CD4-positive, alpha-beta T cell treated with Interleukin-2 at 100 ng/mL for 4 hours (primary cell): ENCODE results near the gene TEX2.
A peak's percentile ranks its signal among the peaks of the same experiment; 100 is the strongest.

Source experiments
- DNase-seq: peaks from one replicate; pipeline ENCODE4 v3.0.0-alpha.2; 2020; ENCODE audit warnings: low spot score

The TEX2 gene, protein sequence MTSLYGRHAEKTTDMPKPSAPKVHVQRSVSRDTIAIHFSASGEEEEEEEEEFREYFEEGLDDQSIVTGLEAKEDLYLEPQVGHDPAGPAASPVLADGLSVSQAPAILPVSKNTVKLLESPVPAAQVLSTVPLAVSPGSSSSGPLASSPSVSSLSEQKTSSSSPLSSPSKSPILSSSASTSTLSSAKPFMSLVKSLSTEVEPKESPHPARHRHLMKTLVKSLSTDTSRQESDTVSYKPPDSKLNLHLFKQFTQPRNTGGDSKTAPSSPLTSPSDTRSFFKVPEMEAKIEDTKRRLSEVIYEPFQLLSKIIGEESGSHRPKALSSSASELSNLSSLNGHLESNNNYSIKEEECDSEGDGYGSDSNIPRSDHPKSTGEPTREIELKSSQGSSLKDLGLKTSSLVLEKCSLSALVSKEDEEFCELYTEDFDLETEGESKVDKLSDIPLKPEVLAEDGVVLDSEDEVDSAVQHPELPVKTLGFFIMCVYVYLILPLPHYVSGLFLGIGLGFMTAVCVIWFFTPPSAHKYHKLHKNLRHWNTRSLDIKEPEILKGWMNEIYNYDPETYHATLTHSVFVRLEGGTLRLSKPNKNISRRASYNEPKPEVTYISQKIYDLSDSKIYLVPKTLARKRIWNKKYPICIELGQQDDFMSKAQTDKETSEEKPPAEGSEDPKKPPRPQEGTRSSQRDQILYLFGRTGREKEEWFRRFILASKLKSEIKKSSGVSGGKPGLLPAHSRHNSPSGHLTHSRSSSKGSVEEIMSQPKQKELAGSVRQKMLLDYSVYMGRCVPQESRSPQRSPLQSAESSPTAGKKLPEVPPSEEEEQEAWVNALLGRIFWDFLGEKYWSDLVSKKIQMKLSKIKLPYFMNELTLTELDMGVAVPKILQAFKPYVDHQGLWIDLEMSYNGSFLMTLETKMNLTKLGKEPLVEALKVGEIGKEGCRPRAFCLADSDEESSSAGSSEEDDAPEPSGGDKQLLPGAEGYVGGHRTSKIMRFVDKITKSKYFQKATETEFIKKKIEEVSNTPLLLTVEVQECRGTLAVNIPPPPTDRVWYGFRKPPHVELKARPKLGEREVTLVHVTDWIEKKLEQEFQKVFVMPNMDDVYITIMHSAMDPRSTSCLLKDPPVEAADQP

DNA sequence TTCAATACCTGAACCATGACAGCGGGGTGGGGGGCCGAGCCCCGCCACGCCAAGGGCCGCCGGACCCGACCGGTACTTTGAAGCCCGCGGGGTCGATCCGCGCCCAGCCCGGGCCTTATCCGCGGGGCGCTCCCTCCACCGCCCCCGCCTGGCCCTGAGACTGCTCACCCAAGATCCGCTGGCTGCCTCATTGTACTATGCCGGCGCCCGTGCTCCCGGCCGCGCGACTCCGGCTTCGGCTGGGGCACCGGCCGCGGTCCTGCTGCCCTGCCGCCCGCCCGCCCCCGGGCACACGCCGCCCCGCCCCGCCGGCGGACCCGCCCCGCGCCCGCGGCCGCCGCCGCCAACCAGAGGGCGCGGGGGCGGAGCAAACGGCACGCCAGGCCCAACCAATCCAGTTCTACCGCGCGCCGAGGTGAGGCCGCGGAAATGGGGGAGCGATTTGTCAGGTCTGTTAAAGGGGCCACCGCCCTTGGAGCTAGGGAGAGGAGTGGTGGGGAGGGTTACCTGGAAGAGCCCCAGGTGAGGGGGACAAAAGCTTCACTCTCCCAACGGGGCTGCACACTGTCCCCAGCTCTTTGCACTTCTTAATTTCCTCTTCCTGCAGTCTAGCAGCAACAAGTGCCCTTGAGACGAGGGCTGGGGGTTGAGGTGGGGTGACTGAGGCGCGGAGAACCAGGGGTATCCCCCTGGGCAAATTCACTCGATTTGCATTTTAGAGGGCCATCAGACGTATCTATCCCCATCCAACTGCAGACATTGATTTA is at the start of gene TEX2:
Gene TEX2, minus strand, starts transcription at position 261 of the 767 bp plus-strand sequence. CDS start 49,043 bp downstream, outside the sequence.
- peak; percentile 87 for DNase-seq

DNA sequence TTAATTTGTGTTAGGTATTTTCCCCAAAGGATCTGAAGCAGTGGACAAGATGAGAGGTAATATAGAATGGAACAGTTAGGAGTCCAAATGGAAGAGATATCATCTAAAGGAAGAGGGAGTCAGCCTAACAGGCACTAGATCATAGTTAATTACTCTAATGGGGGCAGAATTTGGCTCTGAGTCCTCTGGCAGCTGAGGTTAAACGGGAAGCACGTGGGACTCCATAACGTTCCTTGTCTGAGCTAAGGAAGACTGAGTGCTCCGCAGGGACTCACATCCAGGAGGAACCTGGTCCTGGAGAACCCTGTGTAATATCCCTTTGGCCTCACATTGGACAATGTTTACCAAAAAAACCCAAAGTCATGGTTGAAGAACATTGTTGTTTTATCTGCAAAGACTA is 46.6 kb upstream of the TEX2 start:
- no peak for DNase-seq

DNA sequence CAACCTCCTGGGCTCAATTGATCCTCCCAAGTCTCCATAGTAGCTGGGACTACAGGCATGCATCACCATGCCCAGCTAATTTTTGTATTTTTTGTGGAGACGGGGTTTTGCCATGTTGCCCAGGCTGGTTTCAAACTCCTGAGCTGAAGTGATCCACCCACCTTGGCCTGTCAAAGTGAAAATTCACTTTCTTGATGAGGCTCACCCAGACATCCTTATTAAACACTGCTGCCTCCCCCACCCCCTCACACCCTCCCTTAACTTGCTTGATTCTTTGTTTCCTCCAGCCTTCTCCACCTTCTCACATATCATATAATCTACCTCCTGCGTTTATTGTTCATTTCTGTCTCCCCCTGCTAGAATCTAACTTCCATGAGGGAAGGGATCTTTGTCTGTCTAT is 46.0 kb upstream of the TEX2 start:
- no peak for DNase-seq

DNA sequence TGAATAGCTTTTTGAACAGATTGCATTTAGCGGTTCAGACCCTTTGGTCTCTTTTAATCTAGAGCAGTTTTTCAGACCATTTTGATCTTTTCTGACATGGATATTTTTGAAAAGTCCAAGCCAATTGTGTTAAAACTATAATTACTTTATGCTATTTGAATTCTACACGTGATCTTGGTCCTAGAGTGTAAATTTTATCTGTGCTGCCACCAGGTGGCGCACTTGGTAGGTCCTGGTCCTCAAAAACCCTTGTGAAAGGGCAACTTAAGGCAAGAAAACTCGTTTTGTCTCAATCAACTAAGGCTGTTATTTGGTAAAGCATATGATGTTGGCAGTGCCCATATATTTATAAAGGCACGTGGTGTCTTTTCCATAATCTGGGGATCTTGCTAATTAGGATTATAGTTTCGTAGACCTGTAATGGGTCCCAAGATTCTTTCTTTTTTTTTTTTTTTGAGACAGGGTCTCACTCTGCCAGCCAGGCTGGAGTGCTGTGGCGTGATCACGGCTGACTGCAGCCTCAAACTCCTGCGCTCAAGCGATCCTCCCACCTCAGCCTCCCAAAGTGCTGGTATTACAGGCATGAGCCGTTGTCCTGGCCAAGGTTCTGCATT is 43.9 kb upstream of the TEX2 start:
- DNase-seq = peak; percentile 69

DNA sequence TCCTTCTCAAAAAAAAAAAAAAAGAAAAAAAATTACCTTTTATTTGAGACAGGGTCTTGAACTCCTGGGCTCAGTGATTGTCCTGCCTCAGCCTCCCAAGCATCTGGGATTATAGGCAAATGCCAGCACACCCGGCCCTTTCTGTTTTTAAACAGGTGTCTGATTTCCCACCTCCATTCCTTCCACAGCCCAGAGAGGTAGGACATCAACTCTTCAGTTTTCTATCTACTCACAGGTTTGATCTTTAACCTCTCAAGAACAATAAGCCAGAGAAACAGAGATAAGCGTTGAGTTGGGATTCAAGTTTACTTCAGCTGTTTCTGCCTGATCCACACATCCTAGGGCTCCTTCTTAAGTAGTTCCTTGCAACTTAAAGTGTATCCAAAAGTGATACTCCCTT is 41.5 kb upstream of the TEX2 start:
- no peak for DNase-seq

DNA sequence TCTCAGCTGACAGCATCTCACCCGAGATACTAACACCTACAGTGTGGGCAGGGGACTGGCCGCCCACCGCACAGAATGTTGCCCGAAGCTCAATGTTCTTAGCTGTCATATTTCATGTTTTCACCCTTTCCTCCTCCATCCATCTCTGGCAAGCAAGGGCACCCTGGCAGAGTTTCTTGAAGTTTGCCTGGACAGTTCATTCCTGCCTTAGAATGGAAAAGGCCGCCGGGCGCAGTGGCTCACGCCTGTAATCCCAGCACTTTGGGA is 37.6 kb upstream of the TEX2 start:
- no peak for DNase-seq

DNA sequence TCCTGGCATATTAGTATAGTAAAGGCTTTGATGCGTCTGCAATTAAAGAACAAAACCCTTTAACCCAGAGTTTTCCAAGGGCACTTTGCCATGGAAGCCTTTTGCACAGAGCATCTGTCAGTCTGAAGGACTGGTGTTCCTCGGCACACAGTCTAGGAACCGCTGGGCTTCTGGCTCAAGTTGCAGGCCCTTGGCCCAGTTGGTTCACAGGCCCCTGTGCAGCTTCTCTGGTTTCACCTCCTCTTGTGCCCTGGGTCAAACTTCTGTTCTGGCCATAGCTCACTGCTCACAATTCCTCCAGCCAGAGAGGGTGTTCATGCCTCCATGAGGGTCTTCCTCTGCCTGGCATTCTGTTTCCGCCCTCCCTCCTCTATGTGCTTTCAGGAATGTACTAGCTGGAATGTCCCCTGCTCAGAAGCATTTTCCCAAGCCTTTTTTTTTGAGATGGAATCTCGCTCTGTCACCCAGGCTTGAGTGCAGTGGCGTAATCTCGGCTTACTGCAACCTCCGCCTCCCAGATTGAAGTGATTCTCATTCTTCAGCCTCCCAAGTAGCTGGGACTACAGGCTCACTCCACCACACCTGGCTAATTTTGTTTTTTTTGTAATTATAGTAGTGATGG is 34.5 kb upstream of the TEX2 start:
- no peak for DNase-seq

DNA sequence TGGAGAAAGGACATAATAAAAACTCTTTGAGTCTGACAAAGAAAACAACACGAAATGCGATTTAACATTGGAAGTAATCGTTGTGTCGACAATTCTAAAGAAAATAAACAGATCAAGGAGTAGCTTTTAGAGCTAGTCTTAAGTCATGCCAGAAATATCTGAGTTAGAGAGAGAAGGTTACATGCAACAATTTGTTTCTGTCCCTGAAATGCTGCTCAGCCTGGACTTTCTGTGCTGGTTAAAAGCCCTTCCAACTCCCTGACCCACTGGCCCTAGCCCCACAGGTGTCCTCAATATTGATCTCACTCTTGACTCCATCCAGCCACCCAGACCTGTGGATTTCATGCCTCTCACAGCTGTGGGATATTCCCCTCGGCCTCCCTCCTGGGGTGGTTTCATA is 33.2 kb upstream of the TEX2 start:
- no peak for DNase-seq

DNA sequence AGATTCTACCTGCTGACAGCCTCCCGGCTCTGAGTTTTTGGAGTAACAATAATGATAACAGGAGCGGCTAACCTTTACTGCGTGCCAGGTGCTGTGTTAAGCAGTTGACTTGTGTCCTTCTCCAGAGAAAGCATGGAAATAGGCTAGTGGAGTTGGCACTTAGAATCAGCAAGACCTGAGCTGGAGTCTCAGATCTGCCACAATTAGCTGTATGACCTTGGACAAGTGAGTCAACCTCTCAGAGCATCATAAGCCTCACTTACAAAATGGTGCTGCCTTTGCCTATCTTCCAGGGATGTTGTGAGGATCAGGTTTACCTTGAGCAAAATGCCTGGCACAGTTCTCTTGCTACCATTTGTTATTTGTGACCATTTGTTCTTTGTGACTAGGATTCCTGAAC is 32.1 kb upstream of the TEX2 start:
- no peak for DNase-seq

DNA sequence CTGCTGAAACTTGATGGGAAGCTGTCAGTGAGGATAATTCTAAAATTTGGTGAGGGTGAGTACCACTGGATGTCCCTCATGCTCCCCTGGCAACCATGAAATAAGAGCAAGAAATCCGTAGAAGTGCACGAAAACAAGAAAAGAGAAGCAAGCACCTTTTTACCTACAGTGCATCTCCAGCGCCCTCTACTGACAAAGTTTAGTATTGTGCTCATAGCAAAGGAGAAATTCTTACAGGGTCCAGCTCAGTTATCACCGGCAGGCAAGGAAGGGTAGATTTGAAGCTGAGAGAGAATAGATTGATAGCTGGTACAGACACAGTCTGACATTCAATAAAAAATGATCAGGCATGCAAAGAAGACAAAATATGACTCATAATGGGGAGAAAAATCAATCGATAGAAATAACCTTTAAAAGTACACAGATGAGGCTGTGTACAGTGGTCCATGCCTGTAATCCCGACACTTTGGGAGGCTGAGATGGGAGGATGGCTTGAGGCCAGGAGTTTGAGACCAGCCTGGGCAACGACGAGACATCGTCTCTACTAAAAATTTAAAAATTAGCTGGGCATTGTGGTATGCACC is 28.3 kb upstream of the TEX2 start:
- no peak for DNase-seq

DNA sequence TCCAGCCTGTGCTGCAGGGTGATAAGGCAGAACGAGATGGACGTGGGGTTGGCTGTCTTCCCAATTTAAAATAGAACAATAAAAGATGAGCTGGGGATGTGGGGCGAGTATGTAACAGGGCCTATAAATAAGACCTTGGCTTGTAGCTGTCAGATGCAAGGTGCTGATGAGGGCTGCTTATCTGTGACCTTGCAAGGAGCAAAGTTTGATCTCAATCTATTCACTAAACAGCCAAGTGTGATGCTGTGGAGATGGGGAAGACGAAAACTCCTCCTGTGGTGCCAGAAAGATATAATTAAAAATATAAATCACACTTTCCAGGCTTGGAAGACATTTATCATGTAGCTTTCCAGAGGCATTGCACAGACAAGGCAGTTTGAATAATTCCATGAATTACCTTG is 26.7 kb upstream of the TEX2 start:
- DNase-seq = no peak

DNA sequence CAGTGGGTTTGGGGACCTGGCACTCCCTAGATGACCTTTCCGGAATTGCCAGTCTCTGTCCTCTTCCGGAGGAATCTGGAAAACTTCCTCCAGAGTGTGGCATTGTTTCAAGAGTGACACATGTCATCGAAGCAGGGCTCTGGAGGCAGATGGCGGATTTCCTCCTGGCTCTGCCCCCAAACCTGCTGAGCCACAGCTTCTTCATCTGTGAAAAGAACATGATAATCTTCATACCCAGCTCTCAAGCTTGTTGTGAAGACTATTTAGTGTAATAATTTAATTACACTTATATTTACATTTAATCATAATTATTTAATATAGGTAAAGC is 19.7 kb upstream of the TEX2 start:
- DNase-seq = no peak

DNA sequence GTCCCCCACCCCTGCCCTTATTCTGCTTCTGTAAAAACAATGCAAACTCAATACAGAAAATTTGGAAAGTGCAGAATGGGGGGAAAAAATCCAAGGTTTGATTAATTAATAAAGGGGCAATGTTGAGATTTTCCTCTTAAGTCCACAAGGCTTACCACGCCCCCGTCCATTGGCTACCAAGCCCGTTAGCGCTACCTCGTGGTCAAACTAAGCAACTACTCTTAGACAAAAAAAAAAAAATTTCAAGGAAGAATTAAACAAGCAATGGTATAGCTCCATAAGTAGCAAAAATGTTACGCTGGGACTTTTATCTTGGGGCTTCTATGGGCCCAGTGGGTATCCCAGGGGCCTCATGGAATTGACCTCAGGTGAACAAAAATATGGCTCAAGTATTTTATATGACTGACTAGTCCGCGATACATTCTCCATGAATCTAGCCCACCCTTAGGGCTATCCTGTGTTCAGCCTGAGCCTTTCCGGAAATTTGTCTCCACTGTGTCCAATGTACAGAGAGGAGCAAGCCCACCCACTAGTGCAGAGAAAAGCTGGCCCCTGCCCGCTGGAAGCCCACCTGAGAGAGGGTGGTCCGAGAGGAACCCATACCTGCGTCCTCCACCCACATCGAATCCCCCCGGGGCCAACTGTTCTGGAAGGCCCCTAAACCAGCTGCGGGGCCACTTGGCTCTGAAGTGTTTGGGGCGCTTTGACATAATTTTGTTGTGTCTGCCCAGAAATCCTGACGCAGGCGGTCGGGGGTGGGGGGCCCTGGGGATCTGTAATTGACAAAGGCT is 19.1 kb upstream of the TEX2 start:
- DNase-seq = peak; percentile 39

DNA sequence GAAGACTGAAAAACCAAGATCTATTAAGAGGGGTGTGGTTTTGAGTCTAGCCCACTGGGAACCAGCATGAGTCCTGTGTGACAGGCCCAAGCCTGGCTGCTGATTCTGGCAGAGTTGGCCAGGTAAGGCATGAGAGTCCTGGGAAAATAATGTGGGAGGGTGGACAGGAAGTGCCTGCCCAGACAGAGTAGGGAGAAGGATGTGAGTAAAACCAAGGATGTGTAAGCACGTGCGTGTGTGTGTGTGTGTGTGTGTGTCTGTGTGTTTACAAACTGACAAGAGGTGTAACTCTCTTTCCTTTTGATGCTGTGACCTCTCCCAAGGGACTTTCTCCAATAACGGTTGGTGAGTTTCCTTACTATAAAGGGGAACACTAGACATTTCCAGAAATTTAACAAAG is 15.6 kb upstream of the TEX2 start:
- DNase-seq = no peak

DNA sequence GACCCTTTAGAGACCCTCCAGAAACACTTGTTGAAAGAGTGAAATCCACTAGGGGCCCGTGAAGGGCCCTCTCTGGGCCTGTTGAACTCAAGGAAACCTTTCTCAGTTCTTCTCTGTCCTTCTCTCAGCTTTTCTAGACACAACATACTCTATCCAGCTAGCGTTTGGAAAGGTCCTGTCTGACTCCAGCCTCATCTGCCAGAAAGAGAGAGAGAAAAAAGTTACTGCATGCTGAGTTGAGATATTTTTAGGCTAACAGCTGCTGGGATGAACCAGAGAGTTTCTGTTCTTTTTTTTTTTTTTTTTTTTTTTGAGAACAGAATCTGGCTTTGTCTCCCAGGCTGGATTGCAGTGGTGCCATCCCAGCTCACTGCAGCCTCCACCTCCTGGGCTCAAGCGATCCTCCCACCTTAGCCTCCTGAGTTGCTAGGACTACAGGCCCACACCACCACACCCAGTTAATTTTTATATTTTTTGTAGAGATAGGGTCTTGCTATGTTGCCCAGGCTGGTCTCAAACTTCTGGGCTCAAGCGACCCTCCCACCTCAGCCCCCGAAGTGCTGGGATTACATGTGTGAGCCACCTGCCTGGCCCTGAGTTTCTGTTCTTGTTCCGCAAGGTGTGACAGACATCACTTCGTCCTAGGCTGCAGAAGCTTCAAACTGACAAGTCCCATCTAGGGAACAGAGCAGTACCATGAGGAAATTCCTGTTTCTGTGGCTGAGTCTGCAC is 14.9 kb upstream of the TEX2 start:
- no peak for DNase-seq

DNA sequence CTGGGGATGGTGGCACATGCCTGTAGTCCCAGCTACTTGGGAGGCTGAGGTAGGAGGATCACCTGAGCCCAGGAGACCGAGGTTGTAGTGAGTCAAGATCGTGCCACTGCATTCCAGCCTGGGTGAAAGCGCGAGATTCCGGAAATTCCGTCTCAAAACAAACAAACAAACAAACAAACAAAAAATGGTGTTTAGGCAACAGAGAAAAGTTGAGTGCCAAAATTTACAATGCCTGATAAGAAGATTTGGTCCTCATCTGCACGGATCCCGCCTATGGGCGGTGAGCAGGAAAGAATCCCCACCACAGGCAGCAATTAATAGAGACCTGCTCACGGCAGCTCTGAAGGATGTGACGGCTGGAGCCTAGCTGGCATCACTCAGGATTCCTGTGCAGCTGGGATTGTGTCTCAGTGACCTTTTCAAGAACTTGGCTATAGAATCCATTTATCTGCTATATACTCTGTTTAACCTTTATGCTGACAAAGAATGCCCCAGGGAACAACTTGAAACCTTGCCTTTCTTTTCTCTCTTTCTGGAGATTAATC is 14.0 kb upstream of the TEX2 start:
- no peak for DNase-seq

DNA sequence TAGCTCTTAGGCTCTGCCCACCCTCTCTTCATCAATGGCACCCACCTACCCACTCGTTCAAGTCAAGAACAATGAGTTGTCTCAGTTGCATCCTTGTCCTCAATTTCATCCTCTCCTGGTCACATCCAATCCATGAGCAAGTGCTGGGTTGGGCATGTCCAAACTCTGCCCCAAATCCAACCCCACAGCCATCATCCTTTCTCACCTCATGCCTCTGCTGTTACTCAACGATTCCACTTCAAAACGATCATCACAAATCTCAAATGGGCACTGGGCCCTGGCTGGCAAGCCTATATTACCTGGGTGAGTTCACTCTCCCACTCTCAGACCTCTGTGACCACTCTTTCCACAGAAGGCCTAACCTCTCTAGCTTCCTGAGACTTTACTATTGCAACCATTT is 12.0 kb upstream of the TEX2 start:
- DNase-seq = no peak

DNA sequence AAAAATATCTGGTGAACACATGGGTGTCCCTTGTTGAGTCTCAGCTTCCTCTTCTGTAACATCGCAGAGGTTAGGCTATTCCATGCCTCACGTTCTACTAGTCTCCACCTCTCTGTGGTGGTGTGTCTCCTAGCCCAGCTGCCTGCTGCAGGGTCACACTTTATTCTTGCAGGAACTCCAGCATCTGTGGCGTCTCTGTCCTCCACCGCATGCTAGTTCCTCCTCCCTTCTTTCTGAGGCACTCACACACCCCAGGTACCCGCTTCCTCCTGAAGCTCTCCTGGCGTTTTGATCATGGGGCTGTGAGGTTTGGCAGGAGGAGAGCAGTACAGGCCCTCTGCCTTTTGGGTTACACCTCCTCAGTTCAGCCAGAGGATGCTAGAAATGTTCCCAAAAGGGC is 9.9 kb upstream of the TEX2 start:
- DNase-seq = no peak

DNA sequence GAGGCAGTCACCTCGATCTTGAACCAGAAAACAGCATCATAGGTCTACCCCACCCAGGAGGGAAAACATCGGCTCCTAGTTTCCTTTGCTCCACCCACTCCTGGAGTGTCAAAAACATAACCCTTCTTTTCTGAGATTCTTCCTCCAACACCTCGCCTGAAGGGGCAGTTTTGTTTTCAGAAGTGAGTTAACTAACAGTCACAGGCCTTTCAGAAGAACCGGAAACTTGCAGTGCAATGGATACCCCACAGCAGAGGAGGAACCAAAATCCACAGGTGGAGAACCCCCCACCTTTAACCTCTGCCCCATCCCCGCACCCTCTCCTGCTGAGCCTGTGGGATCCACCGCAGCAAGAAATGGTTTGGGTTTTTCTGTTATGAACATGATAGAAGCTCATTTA is 7.8 kb upstream of the TEX2 start:
- DNase-seq = no peak
